ENCODE measurements around the gene CDH1. TPM values are rescaled to one million over a fixed set of nuclear protein-coding genes. Genes with fewer than 3 reads are reported as not detected.

Gene CDH1
- total RNA-seq, 1 experiment from 2014 or later = 6.0 TPM

- in situ Hi-C loops (cut with HindIII; ENCODE audit: low pct_unique_long_range_greater_than_20kb, low sequenced_read_pairs) = no loop called here
These were observed 124.1 kb downstream of the CDH1 start for GRCh38 chr16:68860978-68861892.

GRCh38 chr16:68866933-68867332 lies 129.8 kb downstream of the CDH1 start:
- in situ Hi-C loops (cut with HindIII; ENCODE audit: low pct_unique_long_range_greater_than_20kb, low sequenced_read_pairs) = no loop called here
- no peak for DNase-seq (ENCODE audit: low read depth, low spot score)

More at GRCh38 chr16:68860978-68861892, 124.1 kb downstream of the CDH1 start:
- DNase-seq (ENCODE audit: low read depth, low spot score) = no peak

GRCh38 chr16:68869492-68870088 lies 132.5 kb downstream of the CDH1 start:
- no peak for DNase-seq (ENCODE audit: low read depth, low spot score)
- in situ Hi-C loops (cut with HindIII; ENCODE audit: low pct_unique_long_range_greater_than_20kb, low sequenced_read_pairs) = no loop called here

DNA sequence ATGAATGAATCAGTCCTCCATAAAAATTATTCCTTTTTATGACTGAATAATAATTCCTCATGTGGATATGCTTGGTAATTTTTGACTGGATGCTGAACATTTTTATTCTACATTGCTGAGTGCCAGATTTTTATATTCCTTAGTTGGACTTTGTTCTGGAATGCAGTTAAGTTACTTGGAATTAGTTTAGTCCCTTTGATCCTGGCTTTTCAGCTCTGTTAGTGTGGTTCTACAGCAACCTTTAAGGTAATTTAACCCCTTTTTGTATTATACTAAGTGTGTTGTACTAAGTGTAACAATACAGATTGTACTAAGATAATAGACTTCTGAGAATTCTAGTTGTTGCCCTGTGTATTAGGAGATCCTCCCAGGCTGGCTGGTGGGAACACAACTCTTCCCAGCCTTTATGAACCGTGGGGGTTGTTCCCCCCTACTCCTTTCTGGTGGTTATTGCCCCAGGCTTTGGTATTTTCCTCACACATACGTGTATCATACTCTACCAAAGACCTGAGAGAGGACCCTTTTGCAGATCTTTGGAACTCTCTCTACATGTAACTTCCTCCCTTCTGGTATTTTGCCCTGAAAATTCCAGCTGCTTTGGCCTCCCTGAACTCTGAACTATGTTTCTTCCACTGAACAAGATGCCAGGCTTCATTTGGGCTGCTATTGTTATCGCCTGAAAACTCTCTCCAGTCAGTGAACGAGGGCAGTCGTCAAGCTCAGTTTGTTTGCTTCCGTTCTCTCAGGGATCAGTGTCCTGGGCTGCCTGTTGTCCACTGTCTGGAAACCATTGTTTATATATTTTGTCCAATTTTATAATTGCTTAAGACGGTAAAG lies 136.8 kb downstream of the CDH1 start:
- in situ Hi-C loops (cut with HindIII; ENCODE audit: low pct_unique_long_range_greater_than_20kb, low sequenced_read_pairs) = no loop called here
- no peak for DNase-seq (ENCODE audit: low read depth, low spot score)

- DNase-seq (ENCODE audit: low read depth, low spot score) = no peak
- in situ Hi-C loops (cut with HindIII; ENCODE audit: low pct_unique_long_range_greater_than_20kb, low sequenced_read_pairs) = no loop called here
These were observed 138.8 kb downstream of the CDH1 start for GRCh38 chr16:68875871-68876270.

DNA sequence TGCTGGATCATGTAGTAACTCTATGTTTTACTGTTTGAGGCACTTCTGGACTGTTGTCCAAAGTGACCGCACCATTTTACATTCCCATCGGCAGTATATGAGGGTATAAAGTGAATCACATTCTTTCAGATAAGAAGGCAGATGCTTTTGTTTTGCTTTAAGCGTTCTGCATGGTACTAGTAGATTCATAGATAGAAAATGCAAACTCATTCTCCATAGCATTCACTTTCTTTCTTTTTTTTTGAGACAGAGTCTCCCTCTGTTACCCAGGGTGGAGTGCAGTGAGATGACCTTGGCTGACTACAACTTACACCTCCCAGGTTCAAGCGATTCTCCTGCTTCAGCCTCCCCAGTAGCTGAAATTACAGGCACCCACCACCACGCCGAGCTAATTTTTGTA lies 146.6 kb downstream of the CDH1 start:
- in situ Hi-C loops (cut with HindIII; ENCODE audit: low pct_unique_long_range_greater_than_20kb, low sequenced_read_pairs) = no loop called here
- DNase-seq (ENCODE audit: low read depth, low spot score) = no peak

- in situ Hi-C loops (cut with HindIII; ENCODE audit: low pct_unique_long_range_greater_than_20kb, low sequenced_read_pairs) = no loop called here
- no peak for DNase-seq (ENCODE audit: low read depth, low spot score)
These were observed 147.3 kb downstream of the CDH1 start for GRCh38 chr16:68884401-68884800.

Small RNAs within 50 kb of the gene (small RNA-seq; reads per million reads assigned to genes)
- 0 reads per million in 2 experiments for gene RNA5SP429

Other genes with a start within 250 kb of the CDH1 start
- gene ZFP90, start 198.0 kb upstream of the CDH1 start, total RNA-seq (2014; rRNA removed; shearing (Covaris generic)) = 9.3 and 10.0 TPM in 2 replicates
- gene CDH3, start 92.0 kb upstream of the CDH1 start, total RNA-seq (2014; rRNA removed; shearing (Covaris generic)) = 0.55 TPM in 1 of 2 replicates, not detected in the other
- gene TANGO6, start 106.2 kb downstream of the CDH1 start, total RNA-seq (2014; rRNA removed; shearing (Covaris generic)) = 19.9 and 23.7 TPM in 2 replicates